WTC11 (cell line): ENCODE data around the gene KIF2A. TPM values are rescaled to one million over a fixed set of nuclear protein-coding genes. Genes with fewer than 3 reads are reported as not detected.

Experiments used
- ATAC-seq: fragments of 200-7000 bp; cut with Tn5 transposase; 2 replicates; pipeline ENCODE4 v1.10.0; 2021; ENCODE audit warnings: mild to moderate bottlenecking, moderate library complexity
- CTCF ChIA-PET: fragments of 300-600 bp; sonication (Branson Sonifier 250); formaldehyde crosslinking; loops from one replicate; lab custom pipeline; 2021; ENCODE audit warnings: antibody characterized with exemption; lab: Charles Lee
- POLR2A ChIA-PET: fragments of 350-600 bp; sonication (Branson Sonifier 250); formaldehyde crosslinking; loops from one replicate; lab custom pipeline; 2021; ENCODE audit warnings: antibody characterized with exemption; lab: Charles Lee
- DNase-seq: peaks from one replicate; pipeline ENCODE4 v3.0.0; 2021; ENCODE audit warnings: low spot score
- H3K27ac Mint-ChIP-seq: 2 replicates; pipeline ENCODE4 v1.8.0; 2021; ENCODE audit warnings: mixed read lengths
- H3K27me3 Mint-ChIP-seq: 2 replicates; pipeline ENCODE4 v1.8.0; 2021; ENCODE audit warnings: low read depth, mild to moderate bottlenecking, moderate library complexity, mixed read lengths
- H3K36me3 Mint-ChIP-seq: 2 replicates; pipeline ENCODE4 v1.8.0; 2021; ENCODE audit warnings: mixed read lengths
- H3K4me1 Mint-ChIP-seq: 2 replicates; pipeline ENCODE4 v1.8.0; 2022; ENCODE audit warnings: mixed read lengths
- H3K4me3 Mint-ChIP-seq: 2 replicates; pipeline ENCODE4 v1.8.0; 2021; ENCODE audit warnings: mild to moderate bottlenecking, moderate library complexity, mixed read lengths
- H3K9me3 Mint-ChIP-seq: 2 replicates; pipeline ENCODE4 v1.8.0; 2021; ENCODE audit warnings: mixed read lengths
- CREM ChIP-seq: sonication (generic); formaldehyde crosslinking; IDR thresholded peaks from 2 replicates; pipeline ENCODE4 v1.8.1; 2022; ENCODE audit warnings: mild to moderate bottlenecking, missing genetic modification reagents, moderate library complexity
- ETV6 ChIP-seq: sonication (generic); formaldehyde crosslinking; IDR thresholded peaks from 2 replicates; pipeline ENCODE4 v1.8.1; 2022; ENCODE audit warnings: mild to moderate bottlenecking, missing genetic modification reagents
- FOXJ3 ChIP-seq: sonication (generic); formaldehyde crosslinking; IDR thresholded peaks from 2 replicates; pipeline ENCODE4 v1.9.0; 2021; ENCODE audit warnings: missing genetic modification reagents, mild to moderate bottlenecking, borderline replicate concordance
- GTF2I ChIP-seq: fragments of 250-450 bp; sonication (Bioruptor Pico); conservative IDR thresholded peaks from 2 replicates; pipeline ENCODE4 v1.4.0; 2021; ENCODE audit warnings: mild to moderate bottlenecking
- HMGA2 ChIP-seq: fragments of 250-450 bp; sonication (Bioruptor Pico); IDR thresholded peaks from 2 replicates; pipeline ENCODE4 v1.4.0; 2021; ENCODE audit warnings: mild to moderate bottlenecking, moderate library complexity
- PRRX2 ChIP-seq: fragments of 250-450 bp; sonication (Bioruptor Pico); IDR thresholded peaks from 2 replicates; pipeline ENCODE4 v1.8.0; 2021; ENCODE audit warnings: mild to moderate bottlenecking
- SP1 ChIP-seq: sonication (generic); formaldehyde crosslinking; conservative IDR thresholded peaks from 2 replicates; pipeline ENCODE4 v1.8.1; 2022; ENCODE audit warnings: missing genetic modification reagents
- TP53 ChIP-seq: sonication (generic); formaldehyde crosslinking; IDR thresholded peaks from 2 replicates; pipeline ENCODE4 v1.8.1; 2023; ENCODE audit warnings: mild to moderate bottlenecking, missing genetic modification reagents
- ZBTB21 ChIP-seq: sonication (generic); formaldehyde crosslinking; IDR thresholded peaks from 2 replicates; pipeline ENCODE4 v1.8.1; 2023; ENCODE audit warnings: mild to moderate bottlenecking, missing genetic modification reagents, borderline replicate concordance
- ZNF263 ChIP-seq: sonication (generic); formaldehyde crosslinking; IDR thresholded peaks from 2 replicates; pipeline ENCODE4 v1.8.1; 2022; ENCODE audit warnings: low read depth, mild to moderate bottlenecking, moderate library complexity, missing genetic modification reagents
- ZNF423 ChIP-seq: fragments of 250-450 bp; sonication (Bioruptor Pico); IDR thresholded peaks from 2 replicates; pipeline ENCODE4 v2.1.2; 2022; ENCODE audit warnings: mild to moderate bottlenecking, moderate library complexity
- total RNA-seq: library from RNA; stranded (reverse); gene quantifications from 3 replicates; pipeline ENCODE4 v1.2.3, GENCODE V29; 2021
- TF ChIP-seq, protein P1 (sequence below): sonication (generic); formaldehyde crosslinking; conservative IDR thresholded peaks from 2 replicates; pipeline ENCODE4 v1.8.1; 2023; ENCODE audit warnings: mild to moderate bottlenecking, low read depth, missing genetic modification reagents, moderate library complexity
- TF ChIP-seq, protein P2 (sequence below): sonication (generic); formaldehyde crosslinking; IDR thresholded peaks from 2 replicates; pipeline ENCODE4 v1.8.1; 2022; ENCODE audit warnings: low read depth, mild to moderate bottlenecking, moderate library complexity, missing genetic modification reagents, borderline replicate concordance
- TF ChIP-seq, protein P3 (sequence below): sonication (generic); formaldehyde crosslinking; IDR thresholded peaks from 2 replicates; pipeline ENCODE4 v1.8.0; 2022; ENCODE audit warnings: mild to moderate bottlenecking, missing genetic modification reagents
- TF ChIP-seq, protein P4 (sequence below): sonication (generic); formaldehyde crosslinking; IDR thresholded peaks from 2 replicates; pipeline ENCODE4 v1.8.1; 2022; ENCODE audit warnings: low read depth, missing genetic modification reagents, borderline replicate concordance
- TF ChIP-seq, protein P5 (sequence below): sonication (generic); formaldehyde crosslinking; IDR thresholded peaks from 2 replicates; pipeline ENCODE4 v1.8.0; 2023; ENCODE audit warnings: missing genetic modification reagents, mild to moderate bottlenecking, borderline replicate concordance
- TF ChIP-seq, protein P6 (sequence below): sonication (generic); formaldehyde crosslinking; IDR thresholded peaks from 2 replicates; pipeline ENCODE4 v1.8.1; 2023; ENCODE audit warnings: mild to moderate bottlenecking, missing genetic modification reagents, moderate library complexity
- TF ChIP-seq, protein P7 (sequence below): fragments of 200-600 bp; IDR thresholded peaks from 2 replicates; pipeline ENCODE4 v1.8.0; 2022; ENCODE audit warnings: antibody characterized with exemption

KIF2A gene
- total RNA-seq, 1 experiment from 2014 or later = 77.8 TPM

DNA sequence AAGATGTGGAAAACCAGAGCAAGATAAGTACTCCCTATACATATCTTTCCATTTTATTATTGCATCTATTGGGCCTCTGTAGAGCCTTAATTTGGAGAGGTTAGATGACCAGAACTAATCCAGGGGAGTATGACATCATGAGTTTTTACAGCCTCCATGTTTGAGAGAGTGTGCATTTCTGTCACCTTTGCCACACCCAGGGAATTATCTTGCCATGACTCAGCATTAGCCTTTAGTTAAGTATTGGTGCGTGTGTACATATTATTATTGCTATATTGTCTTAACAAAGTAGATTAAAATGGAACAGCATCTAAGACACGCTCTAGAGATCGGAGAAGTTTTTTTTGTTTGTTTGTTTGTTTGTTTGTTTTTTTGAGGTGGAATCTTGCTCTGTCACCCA, 70.1 kb downstream of the KIF2A start:
- H3K9me3 Mint-ChIP-seq = no peaks in the 10 kb centered on the region
- DNase-seq = no peak
- H3K27ac Mint-ChIP-seq = no peak overlapping the region
- TF ChIP-seq ETV6 (CRISPR knock-in tag) (no peak), HMGA2 (CRISPR knock-in tag) (no peak), SP1 (CRISPR knock-in tag) (no peak)
- TF ChIP-seq, protein P1, sequence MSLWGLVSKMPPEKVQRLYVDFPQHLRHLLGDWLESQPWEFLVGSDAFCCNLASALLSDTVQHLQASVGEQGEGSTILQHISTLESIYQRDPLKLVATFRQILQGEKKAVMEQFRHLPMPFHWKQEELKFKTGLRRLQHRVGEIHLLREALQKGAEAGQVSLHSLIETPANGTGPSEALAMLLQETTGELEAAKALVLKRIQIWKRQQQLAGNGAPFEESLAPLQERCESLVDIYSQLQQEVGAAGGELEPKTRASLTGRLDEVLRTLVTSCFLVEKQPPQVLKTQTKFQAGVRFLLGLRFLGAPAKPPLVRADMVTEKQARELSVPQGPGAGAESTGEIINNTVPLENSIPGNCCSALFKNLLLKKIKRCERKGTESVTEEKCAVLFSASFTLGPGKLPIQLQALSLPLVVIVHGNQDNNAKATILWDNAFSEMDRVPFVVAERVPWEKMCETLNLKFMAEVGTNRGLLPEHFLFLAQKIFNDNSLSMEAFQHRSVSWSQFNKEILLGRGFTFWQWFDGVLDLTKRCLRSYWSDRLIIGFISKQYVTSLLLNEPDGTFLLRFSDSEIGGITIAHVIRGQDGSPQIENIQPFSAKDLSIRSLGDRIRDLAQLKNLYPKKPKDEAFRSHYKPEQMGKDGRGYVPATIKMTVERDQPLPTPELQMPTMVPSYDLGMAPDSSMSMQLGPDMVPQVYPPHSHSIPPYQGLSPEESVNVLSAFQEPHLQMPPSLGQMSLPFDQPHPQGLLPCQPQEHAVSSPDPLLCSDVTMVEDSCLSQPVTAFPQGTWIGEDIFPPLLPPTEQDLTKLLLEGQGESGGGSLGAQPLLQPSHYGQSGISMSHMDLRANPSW (CRISPR knock-in tag) = no peak
- TF ChIP-seq, protein P2, sequence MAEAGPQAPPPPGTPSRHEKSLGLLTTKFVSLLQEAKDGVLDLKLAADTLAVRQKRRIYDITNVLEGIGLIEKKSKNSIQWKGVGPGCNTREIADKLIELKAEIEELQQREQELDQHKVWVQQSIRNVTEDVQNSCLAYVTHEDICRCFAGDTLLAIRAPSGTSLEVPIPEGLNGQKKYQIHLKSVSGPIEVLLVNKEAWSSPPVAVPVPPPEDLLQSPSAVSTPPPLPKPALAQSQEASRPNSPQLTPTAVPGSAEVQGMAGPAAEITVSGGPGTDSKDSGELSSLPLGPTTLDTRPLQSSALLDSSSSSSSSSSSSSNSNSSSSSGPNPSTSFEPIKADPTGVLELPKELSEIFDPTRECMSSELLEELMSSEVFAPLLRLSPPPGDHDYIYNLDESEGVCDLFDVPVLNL (CRISPR knock-in tag) = no peak
- TF ChIP-seq, protein P3, sequence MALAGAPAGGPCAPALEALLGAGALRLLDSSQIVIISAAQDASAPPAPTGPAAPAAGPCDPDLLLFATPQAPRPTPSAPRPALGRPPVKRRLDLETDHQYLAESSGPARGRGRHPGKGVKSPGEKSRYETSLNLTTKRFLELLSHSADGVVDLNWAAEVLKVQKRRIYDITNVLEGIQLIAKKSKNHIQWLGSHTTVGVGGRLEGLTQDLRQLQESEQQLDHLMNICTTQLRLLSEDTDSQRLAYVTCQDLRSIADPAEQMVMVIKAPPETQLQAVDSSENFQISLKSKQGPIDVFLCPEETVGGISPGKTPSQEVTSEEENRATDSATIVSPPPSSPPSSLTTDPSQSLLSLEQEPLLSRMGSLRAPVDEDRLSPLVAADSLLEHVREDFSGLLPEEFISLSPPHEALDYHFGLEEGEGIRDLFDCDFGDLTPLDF (CRISPR knock-in tag) = no peak
- TF ChIP-seq, protein P4, sequence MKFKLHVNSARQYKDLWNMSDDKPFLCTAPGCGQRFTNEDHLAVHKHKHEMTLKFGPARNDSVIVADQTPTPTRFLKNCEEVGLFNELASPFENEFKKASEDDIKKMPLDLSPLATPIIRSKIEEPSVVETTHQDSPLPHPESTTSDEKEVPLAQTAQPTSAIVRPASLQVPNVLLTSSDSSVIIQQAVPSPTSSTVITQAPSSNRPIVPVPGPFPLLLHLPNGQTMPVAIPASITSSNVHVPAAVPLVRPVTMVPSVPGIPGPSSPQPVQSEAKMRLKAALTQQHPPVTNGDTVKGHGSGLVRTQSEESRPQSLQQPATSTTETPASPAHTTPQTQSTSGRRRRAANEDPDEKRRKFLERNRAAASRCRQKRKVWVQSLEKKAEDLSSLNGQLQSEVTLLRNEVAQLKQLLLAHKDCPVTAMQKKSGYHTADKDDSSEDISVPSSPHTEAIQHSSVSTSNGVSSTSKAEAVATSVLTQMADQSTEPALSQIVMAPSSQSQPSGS (CRISPR knock-in tag) = no peak
- ChIA-PET POLR2A (no interaction called here), CTCF (no interaction called here)
- ATAC-seq = no peak
- no peak overlapping the region for H3K4me3 Mint-ChIP-seq
- H3K27me3 Mint-ChIP-seq = no peaks in the 10 kb centered on the region
- H3K36me3 Mint-ChIP-seq = peaks cover 62% of the 10 kb centered on the region
- no peaks in the 10 kb centered on the region for H3K4me1 Mint-ChIP-seq

DNA sequence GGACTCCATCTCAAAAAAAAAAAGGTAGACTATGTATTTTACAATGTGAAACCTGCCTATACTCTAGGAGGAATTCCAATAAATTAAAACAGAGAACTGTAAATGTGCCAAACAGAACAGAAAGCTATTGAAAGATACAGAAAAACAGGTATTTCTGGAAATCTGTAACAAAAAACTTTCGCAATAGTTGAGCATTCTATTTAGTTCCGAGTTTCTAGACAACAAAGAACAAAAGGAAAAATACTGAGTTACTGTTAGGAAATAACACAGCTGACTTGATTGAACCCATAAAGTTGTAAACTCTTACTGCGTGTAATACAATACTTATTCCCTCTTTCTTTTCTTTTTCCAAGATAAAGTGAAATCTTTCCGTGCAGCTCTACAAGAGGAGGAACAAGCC, 79.1 kb downstream of the KIF2A start:
- Mint-ChIP-seq H3K36me3 (peaks cover 57% of the 10 kb centered on the region), H3K4me3 (no peak overlapping the region), H3K27ac (peak overlapping the region; percentile 57; the same call in 1 of the 2 replicates), H3K27me3 (no peaks in the 10 kb centered on the region), H3K4me1 (no peaks in the 10 kb centered on the region), H3K9me3 (no peaks in the 10 kb centered on the region)
- POLR2A ChIA-PET = interaction anchor here (0.6 kb wide), 1 partner anchor 28 kb away, joined by 3 read pairs; no protein-coding TSS in a partner anchor
- DNase-seq (no peak), ATAC-seq (no peak)
- CTCF ChIA-PET = no interaction called here
- TF ChIP-seq, protein P5, sequence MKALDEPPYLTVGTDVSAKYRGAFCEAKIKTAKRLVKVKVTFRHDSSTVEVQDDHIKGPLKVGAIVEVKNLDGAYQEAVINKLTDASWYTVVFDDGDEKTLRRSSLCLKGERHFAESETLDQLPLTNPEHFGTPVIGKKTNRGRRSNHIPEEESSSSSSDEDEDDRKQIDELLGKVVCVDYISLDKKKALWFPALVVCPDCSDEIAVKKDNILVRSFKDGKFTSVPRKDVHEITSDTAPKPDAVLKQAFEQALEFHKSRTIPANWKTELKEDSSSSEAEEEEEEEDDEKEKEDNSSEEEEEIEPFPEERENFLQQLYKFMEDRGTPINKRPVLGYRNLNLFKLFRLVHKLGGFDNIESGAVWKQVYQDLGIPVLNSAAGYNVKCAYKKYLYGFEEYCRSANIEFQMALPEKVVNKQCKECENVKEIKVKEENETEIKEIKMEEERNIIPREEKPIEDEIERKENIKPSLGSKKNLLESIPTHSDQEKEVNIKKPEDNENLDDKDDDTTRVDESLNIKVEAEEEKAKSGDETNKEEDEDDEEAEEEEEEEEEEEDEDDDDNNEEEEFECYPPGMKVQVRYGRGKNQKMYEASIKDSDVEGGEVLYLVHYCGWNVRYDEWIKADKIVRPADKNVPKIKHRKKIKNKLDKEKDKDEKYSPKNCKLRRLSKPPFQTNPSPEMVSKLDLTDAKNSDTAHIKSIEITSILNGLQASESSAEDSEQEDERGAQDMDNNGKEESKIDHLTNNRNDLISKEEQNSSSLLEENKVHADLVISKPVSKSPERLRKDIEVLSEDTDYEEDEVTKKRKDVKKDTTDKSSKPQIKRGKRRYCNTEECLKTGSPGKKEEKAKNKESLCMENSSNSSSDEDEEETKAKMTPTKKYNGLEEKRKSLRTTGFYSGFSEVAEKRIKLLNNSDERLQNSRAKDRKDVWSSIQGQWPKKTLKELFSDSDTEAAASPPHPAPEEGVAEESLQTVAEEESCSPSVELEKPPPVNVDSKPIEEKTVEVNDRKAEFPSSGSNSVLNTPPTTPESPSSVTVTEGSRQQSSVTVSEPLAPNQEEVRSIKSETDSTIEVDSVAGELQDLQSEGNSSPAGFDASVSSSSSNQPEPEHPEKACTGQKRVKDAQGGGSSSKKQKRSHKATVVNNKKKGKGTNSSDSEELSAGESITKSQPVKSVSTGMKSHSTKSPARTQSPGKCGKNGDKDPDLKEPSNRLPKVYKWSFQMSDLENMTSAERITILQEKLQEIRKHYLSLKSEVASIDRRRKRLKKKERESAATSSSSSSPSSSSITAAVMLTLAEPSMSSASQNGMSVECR (CRISPR knock-in tag) = no peak
- TF ChIP-seq PRRX2 (no peak), ZNF263 (CRISPR knock-in tag) (no peak), GTF2I (CRISPR knock-in tag) (no peak), HMGA2 (CRISPR knock-in tag) (no peak), FOXJ3 (no peak), TP53 (CRISPR knock-in tag) (no peak), CREM (no peak), ZBTB21 (no peak), ZNF423 (no peak)
- TF ChIP-seq, protein P6, sequence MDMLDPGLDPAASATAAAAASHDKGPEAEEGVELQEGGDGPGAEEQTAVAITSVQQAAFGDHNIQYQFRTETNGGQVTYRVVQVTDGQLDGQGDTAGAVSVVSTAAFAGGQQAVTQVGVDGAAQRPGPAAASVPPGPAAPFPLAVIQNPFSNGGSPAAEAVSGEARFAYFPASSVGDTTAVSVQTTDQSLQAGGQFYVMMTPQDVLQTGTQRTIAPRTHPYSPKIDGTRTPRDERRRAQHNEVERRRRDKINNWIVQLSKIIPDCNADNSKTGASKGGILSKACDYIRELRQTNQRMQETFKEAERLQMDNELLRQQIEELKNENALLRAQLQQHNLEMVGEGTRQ (CRISPR knock-in tag) = no peak
- TF ChIP-seq, protein P7, sequence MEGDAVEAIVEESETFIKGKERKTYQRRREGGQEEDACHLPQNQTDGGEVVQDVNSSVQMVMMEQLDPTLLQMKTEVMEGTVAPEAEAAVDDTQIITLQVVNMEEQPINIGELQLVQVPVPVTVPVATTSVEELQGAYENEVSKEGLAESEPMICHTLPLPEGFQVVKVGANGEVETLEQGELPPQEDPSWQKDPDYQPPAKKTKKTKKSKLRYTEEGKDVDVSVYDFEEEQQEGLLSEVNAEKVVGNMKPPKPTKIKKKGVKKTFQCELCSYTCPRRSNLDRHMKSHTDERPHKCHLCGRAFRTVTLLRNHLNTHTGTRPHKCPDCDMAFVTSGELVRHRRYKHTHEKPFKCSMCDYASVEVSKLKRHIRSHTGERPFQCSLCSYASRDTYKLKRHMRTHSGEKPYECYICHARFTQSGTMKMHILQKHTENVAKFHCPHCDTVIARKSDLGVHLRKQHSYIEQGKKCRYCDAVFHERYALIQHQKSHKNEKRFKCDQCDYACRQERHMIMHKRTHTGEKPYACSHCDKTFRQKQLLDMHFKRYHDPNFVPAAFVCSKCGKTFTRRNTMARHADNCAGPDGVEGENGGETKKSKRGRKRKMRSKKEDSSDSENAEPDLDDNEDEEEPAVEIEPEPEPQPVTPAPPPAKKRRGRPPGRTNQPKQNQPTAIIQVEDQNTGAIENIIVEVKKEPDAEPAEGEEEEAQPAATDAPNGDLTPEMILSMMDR = no peak
